Right atrium auricular region (tissue), 2 donors: ENCODE data around the gene SLFNL1. TPM values are rescaled to one million over a fixed set of nuclear protein-coding genes. Genes with fewer than 3 reads are reported as not detected.

Experiments
- DNase-seq: peaks from one replicate; pipeline ENCODE4 v3.0.0-alpha.2; 2019; ENCODE audit warnings: low spot score
- H3K27ac ChIP-seq, 2 donors: fragments of 200-600 bp; sonication (generic); 1 replicate in 1 of 2; 2 replicates in 1 of 2; pipeline ENCODE4 v1.5.1; 2016 to 2019
- H3K27me3 ChIP-seq, 2 donors: fragments of 200-600 bp; sonication (generic); one replicate each; pipeline versions ENCODE4 v1.5.1 to v1.6.0; 2017 to 2019
- H3K36me3 ChIP-seq: fragments of 200-600 bp; sonication (generic); one replicate; pipeline ENCODE4 v1.5.1; 2016
- H3K4me1 ChIP-seq, 2 donors: fragments of 200-600 bp; sonication (generic); one replicate each; pipeline versions ENCODE4 v1.5.1 to v1.6.0; 2017 to 2019
- H3K4me3 ChIP-seq, 2 donors: fragments of 200-600 bp; sonication (generic); 1 replicate in 1 of 2; 2 replicates in 1 of 2; pipeline ENCODE4 v1.5.1; 2017 to 2019; ENCODE audit warnings: mild to moderate bottlenecking in 1 of 2, moderate library complexity in 1 of 2
- H3K9me3 ChIP-seq, 2 donors: fragments of 200-600 bp; sonication (generic); one replicate each; pipeline ENCODE4 v1.5.1; 2019
- CTCF ChIP-seq, 2 donors: fragments of 200-600 bp; sonication (generic); IDR thresholded peaks; one replicate each; pipeline ENCODE4 v1.5.1; 2019; ENCODE audit warnings: antibody characterized with exemption in 2 of 2
- total RNA-seq, 2 donors: library from RNA; depleted of rRNA; stranded (reverse); fragments of >200 nt; gene quantifications; one replicate each; pipeline ENCODE4 v1.1.0, GENCODE V29; 2016

Gene SLFNL1
- total RNA-seq, 2 donors from 2014 or later, result 0.59 TPM; not detected in 1

- H3K27me3 ChIP-seq, result no peaks in the 10 kb centered on the region
- TF ChIP-seq CTCF (IDR thresholded peaks at IDR 0.05), result no peak
- peaks cover 49% of the 10 kb centered on the region for H3K36me3 ChIP-seq
- H3K4me1 ChIP-seq, result peaks cover 0 to 12% of the 10 kb centered on the region in 2 donors
- H3K27ac ChIP-seq, result no peak overlapping the region
- H3K4me3 ChIP-seq, result no peak overlapping the region
- DNase-seq, result no peak
- no peaks in the 10 kb centered on the region for H3K9me3 ChIP-seq
Measured at GRCh38 chr1:41025979-41026819, 4.7 kb upstream of the SLFNL1 start.

DNA sequence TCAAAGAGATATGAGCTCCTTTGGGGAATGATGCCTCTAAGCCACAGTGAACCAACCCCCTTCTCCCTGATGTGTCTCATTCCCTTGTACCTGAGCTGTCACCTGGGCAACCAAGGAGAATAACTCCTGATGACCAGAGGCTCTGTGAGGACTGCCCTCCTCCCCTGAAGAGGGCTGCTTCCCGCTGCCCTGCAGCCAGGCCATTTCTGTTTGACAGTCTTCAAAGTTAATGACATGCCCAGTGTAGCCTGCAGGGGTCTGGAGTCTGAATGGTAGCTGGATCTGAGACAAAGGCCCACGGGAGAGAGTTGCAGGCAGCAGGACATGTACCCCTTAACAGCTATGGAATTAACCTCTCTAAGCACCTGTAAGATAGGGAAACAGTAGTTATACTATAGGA is 3.4 kb upstream of the SLFNL1 start:
- DNase-seq, result no peak
- Histone ChIP-seq H3K4me3 (no peak overlapping the region), H3K9me3 (no peaks in the 10 kb centered on the region), H3K27ac (no peak overlapping the region), H3K4me1 (peaks cover 0 to 13% of the 10 kb centered on the region in 2 donors), H3K36me3 (peaks cover 42% of the 10 kb centered on the region), H3K27me3 (no peaks in the 10 kb centered on the region)
- no peak for TF ChIP-seq CTCF (IDR thresholded peaks at IDR 0.05)

GRCh38 chr1:41023279-41023990 is 1.9 kb upstream of the SLFNL1 start:
- no peak for TF ChIP-seq CTCF (IDR thresholded peaks at IDR 0.05)
- Histone ChIP-seq H3K4me3 (no peak overlapping the region), H3K27ac (no peak overlapping the region), H3K36me3 (peaks cover 28% of the 10 kb centered on the region), H3K27me3 (no peaks in the 10 kb centered on the region), H3K4me1 (peaks cover 0 to 13% of the 10 kb centered on the region in 2 donors), H3K9me3 (no peaks in the 10 kb centered on the region)
- DNase-seq, result no peak

- TF ChIP-seq CTCF (IDR thresholded peaks at IDR 0.05), result no peak
- peaks cover 0 to 13% of the 10 kb centered on the region in 2 donors for H3K4me1 ChIP-seq
- H3K9me3 ChIP-seq, result no peaks in the 10 kb centered on the region
- H3K27ac ChIP-seq, result no peak overlapping the region
- no peak overlapping the region for H3K4me3 ChIP-seq
- no peaks in the 10 kb centered on the region for H3K27me3 ChIP-seq
- H3K36me3 ChIP-seq, result peaks cover 19% of the 10 kb centered on the region
- DNase-seq, result no peak
Measured at GRCh38 chr1:41022424-41022823, 899 bp upstream of the SLFNL1 start.

GRCh38 chr1:41020654-41021053 is 871 bp downstream of the SLFNL1 start:
- no peak overlapping the region for H3K27ac ChIP-seq
- H3K4me3 ChIP-seq, result no peak overlapping the region
- TF ChIP-seq CTCF (IDR thresholded peaks at IDR 0.05), result no peak
- H3K4me1 ChIP-seq, result peaks cover 0 to 15% of the 10 kb centered on the region in 2 donors
- peaks cover 8% of the 10 kb centered on the region for H3K36me3 ChIP-seq
- H3K27me3 ChIP-seq, result no peaks in the 10 kb centered on the region
- DNase-seq, result no peak
- no peaks in the 10 kb centered on the region for H3K9me3 ChIP-seq
